NCI-H1092 (cell line): Measurements from ENCODE around the gene LDB3.

Experiments used
- DNase-seq: peaks from one replicate; lab custom pipeline; 2025; lab: John Stamatoyannopoulos, UW

LDB3 gene

GRCh38 chr10:86664341-86665217 lies 3.7 kb upstream of the LDB3 start:
- no peak for DNase-seq

GRCh38 chr10:86665218-86665607 lies 3.1 kb upstream of the LDB3 start:
- DNase-seq, result no peak

- no peak for DNase-seq
Measured at GRCh38 chr10:86665868-86666267, 2.4 kb upstream of the LDB3 start.

GRCh38 chr10:86666538-86666937 lies 1.8 kb upstream of the LDB3 start:
- DNase-seq, result no peak

- DNase-seq, result no peak
Measured at GRCh38 chr10:86667421-86668181, 710 bp upstream of the LDB3 start.

GRCh38 chr10:86670290-86670811 lies 2.0 kb downstream of the LDB3 start:
- no peak for DNase-seq

- no peak for DNase-seq
Measured at GRCh38 chr10:86670876-86671275, 2.6 kb downstream of the LDB3 start.

- no peak for DNase-seq
Measured at GRCh38 chr10:86671419-86671818, 3.1 kb downstream of the LDB3 start.

GRCh38 chr10:86671985-86672710 lies 3.8 kb downstream of the LDB3 start:
- DNase-seq, result no peak

GRCh38 chr10:86673216-86673826 lies 5.0 kb downstream of the LDB3 start:
- DNase-seq, result no peak

GRCh38 chr10:86673827-86674581 lies 5.7 kb downstream of the LDB3 start:
- DNase-seq, result peak; percentile 25

GRCh38 chr10:86674912-86675311 lies 6.6 kb downstream of the LDB3 start:
- DNase-seq, result no peak

- DNase-seq, result no peak
Measured at GRCh38 chr10:86677374-86677773, 9.1 kb downstream of the LDB3 start.

GRCh38 chr10:86678999-86679792 lies 10.9 kb downstream of the LDB3 start:
- no peak for DNase-seq

- no peak for DNase-seq
Measured at GRCh38 chr10:86681047-86681446, 12.7 kb downstream of the LDB3 start.

GRCh38 chr10:86681722-86682386 lies 13.5 kb downstream of the LDB3 start:
- no peak for DNase-seq

GRCh38 chr10:86682675-86683074 lies 14.4 kb downstream of the LDB3 start:
- no peak for DNase-seq

- no peak for DNase-seq
Measured at GRCh38 chr10:86684331-86685097, 16.2 kb downstream of the LDB3 start.

- DNase-seq, result no peak
Measured at GRCh38 chr10:86685416-86685815, 17.1 kb downstream of the LDB3 start.
